HFFc6 (cell line): ENCODE data around the gene TGFBR2. TPM values are rescaled to one million over a fixed set of nuclear protein-coding genes. Genes with fewer than 3 reads are reported as not detected.

Experiments
- DNase-seq: peaks from one replicate; pipeline ENCODE4 v3.0.0-alpha.2; 2018
- H3K27ac Mint-ChIP-seq: 2 replicates; pipeline ENCODE4 v1.8.0; 2020; ENCODE audit warnings: mild to moderate bottlenecking, mixed read lengths
- H3K27me3 Mint-ChIP-seq: 2 replicates; pipeline ENCODE4 v1.8.0; 2021; ENCODE audit warnings: mild to moderate bottlenecking, moderate library complexity, mixed read lengths; ENCODE audit not compliant: insufficient read depth
- H3K36me3 Mint-ChIP-seq: 2 replicates; pipeline ENCODE4 v1.8.0; 2021; ENCODE audit warnings: low read depth, mixed read lengths
- H3K4me1 Mint-ChIP-seq: 2 replicates; pipeline ENCODE4 v1.8.0; 2020; ENCODE audit warnings: low read depth, mixed read lengths
- H3K4me3 Mint-ChIP-seq: 2 replicates; pipeline ENCODE4 v1.8.0; 2020; ENCODE audit warnings: mild to moderate bottlenecking, moderate library complexity, mixed read lengths
- H3K9me3 Mint-ChIP-seq: 2 replicates; pipeline ENCODE4 v1.8.0; 2020; ENCODE audit warnings: mild to moderate bottlenecking, mixed read lengths
- total RNA-seq, 6 experiments: library from RNA; stranded (reverse); fragmentation: NEBNext Ultra II Directional; extraction: Animal tissue kit (Norgen Biotek cat#: 25700); gene quantifications; 2 replicates in 1 of 6; 3 replicates in 5 of 6; pipeline ENCODE4 v1.2.3, GENCODE V29; 2021
- TF ChIP-seq, protein P1 (sequence below): fragments of 200-600 bp; sonication (generic); IDR thresholded peaks from 2 replicates; pipeline ENCODE4 v1.5.0; 2021; ENCODE audit warnings: antibody characterized with exemption, mild to moderate bottlenecking

The TGFBR2 gene
- total RNA-seq, 6 experiments from 2014 or later: 78.5 to 135 (median 118) TPM

DNA sequence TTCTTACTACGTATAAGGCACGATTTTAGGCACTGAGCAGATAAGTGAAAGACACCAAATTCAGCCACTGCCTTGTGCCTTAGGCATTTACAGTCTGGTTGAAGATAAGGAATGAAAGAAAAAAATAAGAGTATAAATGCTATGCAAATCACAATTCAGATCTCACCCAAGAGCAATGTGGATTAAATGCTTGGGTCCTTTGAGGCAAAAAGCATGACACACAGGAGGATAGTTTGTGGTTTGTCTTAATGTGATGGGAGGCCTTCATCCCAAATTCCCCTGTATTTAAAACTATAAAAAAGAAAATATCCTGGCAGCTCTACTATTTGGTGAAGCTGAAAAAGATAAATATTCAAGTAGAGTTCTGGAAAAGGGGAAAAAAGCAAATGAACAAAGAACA, 79.8 kb downstream of the TGFBR2 start:
- no peak overlapping the region for H3K27ac Mint-ChIP-seq
- H3K36me3 Mint-ChIP-seq: peaks cover 62% of the 10 kb centered on the region
- TF ChIP-seq, protein P1, sequence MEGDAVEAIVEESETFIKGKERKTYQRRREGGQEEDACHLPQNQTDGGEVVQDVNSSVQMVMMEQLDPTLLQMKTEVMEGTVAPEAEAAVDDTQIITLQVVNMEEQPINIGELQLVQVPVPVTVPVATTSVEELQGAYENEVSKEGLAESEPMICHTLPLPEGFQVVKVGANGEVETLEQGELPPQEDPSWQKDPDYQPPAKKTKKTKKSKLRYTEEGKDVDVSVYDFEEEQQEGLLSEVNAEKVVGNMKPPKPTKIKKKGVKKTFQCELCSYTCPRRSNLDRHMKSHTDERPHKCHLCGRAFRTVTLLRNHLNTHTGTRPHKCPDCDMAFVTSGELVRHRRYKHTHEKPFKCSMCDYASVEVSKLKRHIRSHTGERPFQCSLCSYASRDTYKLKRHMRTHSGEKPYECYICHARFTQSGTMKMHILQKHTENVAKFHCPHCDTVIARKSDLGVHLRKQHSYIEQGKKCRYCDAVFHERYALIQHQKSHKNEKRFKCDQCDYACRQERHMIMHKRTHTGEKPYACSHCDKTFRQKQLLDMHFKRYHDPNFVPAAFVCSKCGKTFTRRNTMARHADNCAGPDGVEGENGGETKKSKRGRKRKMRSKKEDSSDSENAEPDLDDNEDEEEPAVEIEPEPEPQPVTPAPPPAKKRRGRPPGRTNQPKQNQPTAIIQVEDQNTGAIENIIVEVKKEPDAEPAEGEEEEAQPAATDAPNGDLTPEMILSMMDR: no peak

DNA sequence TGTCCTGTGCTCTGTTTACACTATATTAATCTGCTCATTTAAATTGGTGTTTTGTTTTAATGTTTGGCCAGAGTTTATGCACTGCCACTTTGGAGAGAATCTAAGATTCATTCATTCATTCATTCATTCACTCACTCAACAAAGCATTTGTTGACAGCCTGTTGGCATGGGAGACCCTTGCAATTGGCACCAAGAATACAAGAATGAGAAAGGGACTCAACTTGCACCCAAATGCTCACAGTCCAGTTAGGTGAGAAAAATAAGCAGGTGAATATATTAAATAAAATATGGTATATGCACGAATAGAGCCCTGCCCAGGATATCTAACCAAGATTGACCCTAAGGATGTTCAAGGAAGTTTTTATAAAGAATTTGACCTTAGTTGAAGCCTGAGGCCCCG, 80.4 kb downstream of the TGFBR2 start:
- DNase-seq: no peak
- Mint-ChIP-seq H3K4me3 (no peak overlapping the region), H3K27ac (no peak overlapping the region), H3K9me3 (no peaks in the 10 kb centered on the region), H3K36me3 (peaks cover 57% of the 10 kb centered on the region), H3K27me3 (no peaks in the 10 kb centered on the region), H3K4me1 (peaks cover 82% of the 10 kb centered on the region)
- TF ChIP-seq, protein P1: no peak

More for the DNA sequence above, 79.8 kb downstream of the TGFBR2 start:
- Mint-ChIP-seq H3K9me3 (no peaks in the 10 kb centered on the region), H3K4me1 (peaks cover 88% of the 10 kb centered on the region), H3K4me3 (no peak overlapping the region), H3K27me3 (no peaks in the 10 kb centered on the region)
- no peak for DNase-seq

- Mint-ChIP-seq H3K27me3 (no peaks in the 10 kb centered on the region), H3K4me1 (peaks cover 79% of the 10 kb centered on the region), H3K9me3 (no peaks in the 10 kb centered on the region), H3K36me3 (peaks cover 61% of the 10 kb centered on the region), H3K27ac (peak overlapping the region; percentile 90), H3K4me3 (peak overlapping the region; percentile 41; the same call in 1 of the 2 replicates)
- DNase-seq: no peak
- TF ChIP-seq, protein P1: no peak
These were observed 81.6 kb downstream of the TGFBR2 start for GRCh38 chr3:30687930-30688570.

GRCh38 chr3:30688776-30689641, 82.6 kb downstream of the TGFBR2 start:
- Mint-ChIP-seq H3K9me3 (no peaks in the 10 kb centered on the region), H3K4me1 (peaks cover 78% of the 10 kb centered on the region), H3K36me3 (peaks cover 57% of the 10 kb centered on the region), H3K27ac (peak overlapping the region; percentile 90), H3K4me3 (peak overlapping the region; percentile 70), H3K27me3 (no peaks in the 10 kb centered on the region)
- TF ChIP-seq, protein P1: no peak
- DNase-seq: peak; percentile 70

DNA sequence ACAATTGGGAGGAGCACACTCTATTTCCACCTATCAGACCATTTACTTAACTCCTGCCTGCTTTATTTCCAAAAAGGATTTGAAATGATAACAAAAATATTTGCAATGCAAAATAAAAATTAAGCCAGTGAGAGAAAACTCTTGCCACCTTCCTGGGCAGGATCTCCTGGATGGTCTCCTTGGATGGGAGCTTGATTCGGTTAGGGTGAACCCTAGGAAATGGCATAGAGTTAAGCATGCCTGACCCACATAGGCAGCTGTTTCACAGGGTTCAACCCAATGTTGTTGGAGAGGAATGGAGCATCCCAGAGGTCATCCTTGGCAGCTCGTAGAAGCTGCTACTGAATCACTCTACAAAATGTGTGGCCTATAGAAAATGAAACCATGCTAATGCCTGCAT, 83.8 kb downstream of the TGFBR2 start:
- Mint-ChIP-seq H3K4me1 (peaks cover 72% of the 10 kb centered on the region), H3K27ac (peak overlapping the region; percentile 90; the same call in 1 of the 2 replicates), H3K36me3 (peaks cover 56% of the 10 kb centered on the region), H3K9me3 (no peaks in the 10 kb centered on the region), H3K4me3 (no peak overlapping the region), H3K27me3 (no peaks in the 10 kb centered on the region)
- DNase-seq: no peak
- TF ChIP-seq, protein P1: no peak
